PC-9 (cell line): ENCODE data around the gene SLC25A29. TPM values are rescaled to one million over a fixed set of nuclear protein-coding genes. Genes with fewer than 3 reads are reported as not detected.

Experiments used
- BruUV-seq: library from RNA; stranded (reverse); fragments of 400-500 nt; replicated peaks from 2 replicates; lab custom pipeline; 2021; lab: Mats Ljungman, UMichigan
- CTCF ChIA-PET: fragments of 300-600 bp; sonication (Branson Sonifier 250); formaldehyde crosslinking; loops from one replicate; lab custom pipeline; 2022; ENCODE audit warnings: antibody characterized with exemption; lab: Charles Lee
- POLR2A ChIA-PET: fragments of 300-600 bp; sonication (Branson Sonifier 250); formaldehyde crosslinking; loops from one replicate; lab custom pipeline; 2022; ENCODE audit warnings: antibody characterized with exemption; ENCODE audit not compliant: unreplicated experiment; lab: Charles Lee
- DNase-seq, 2 experiments: peaks; one replicate each; pipeline versions ENCODE4 v3.0.0 to v3.0.0-alpha.2; 2015 to 2022; ENCODE audit warnings: mixed read lengths in 1 of 2
- H2AFZ ChIP-seq: fragments of 200-600 bp; sonication (generic); 2 replicates; pipeline ENCODE4 v1.8.1; 2017; ENCODE audit warnings: antibody characterized with exemption
- H3F3A ChIP-seq: fragments of 200-600 bp; sonication (generic); 2 replicates; pipeline ENCODE4 v1.8.1; 2017; ENCODE audit warnings: antibody characterized with exemption, mild to moderate bottlenecking, low read depth; ENCODE audit not compliant: insufficient read depth
- H3K27ac ChIP-seq: fragments of 200-600 bp; sonication (generic); 2 replicates; pipeline ENCODE4 v1.6.1; 2016; ENCODE audit warnings: mixed run types
- H3K27me3 ChIP-seq: fragments of 200-600 bp; sonication (generic); 2 replicates; pipeline ENCODE4 v1.6.1; 2016; ENCODE audit warnings: low read depth, mixed run types; ENCODE audit not compliant: insufficient read depth
- H3K36me3 ChIP-seq: fragments of 200-600 bp; sonication (generic); 2 replicates; pipeline ENCODE4 v1.6.1; 2016; ENCODE audit warnings: low read depth, mixed run types
- H3K4me1 ChIP-seq: fragments of 200-600 bp; sonication (generic); replicated peaks from 2 replicates; pipeline ENCODE4 v1.6.1; 2016; ENCODE audit warnings: mixed run types; ENCODE audit not compliant: insufficient read depth
- H3K4me2 ChIP-seq: fragments of 200-600 bp; sonication (generic); 2 replicates; pipeline ENCODE4 v1.6.1; 2017; ENCODE audit warnings: mixed run types
- H3K4me3 ChIP-seq: fragments of 200-600 bp; sonication (generic); 2 replicates; pipeline ENCODE4 v1.6.1; 2016; ENCODE audit warnings: mixed run types
- H3K79me2 ChIP-seq: fragments of 200-600 bp; sonication (generic); 2 replicates; pipeline ENCODE4 v1.6.1; 2017; ENCODE audit warnings: low read depth, mixed run types
- H3K9me2 ChIP-seq: fragments of 200-600 bp; sonication (generic); 2 replicates; pipeline ENCODE4 v1.8.1; 2017; ENCODE audit warnings: mild to moderate bottlenecking; ENCODE audit not compliant: insufficient read depth
- H3K9me3 ChIP-seq: fragments of 200-600 bp; sonication (generic); 2 replicates; pipeline ENCODE4 v1.8.1; 2016; ENCODE audit warnings: low read depth; ENCODE audit not compliant: insufficient read depth
- H4K20me1 ChIP-seq: fragments of 200-600 bp; sonication (generic); 2 replicates; pipeline ENCODE4 v1.8.1; 2017; ENCODE audit not compliant: insufficient read depth
- CTCF ChIP-seq: fragments of 200-600 bp; sonication (generic); conservative IDR thresholded peaks from 2 replicates; pipeline ENCODE4 v1.6.1; 2017; ENCODE audit warnings: mixed run types, antibody characterized with exemption, mild to moderate bottlenecking, moderate library complexity
- EZH2 ChIP-seq: fragments of 200-600 bp; sonication (generic); IDR thresholded peaks from 2 replicates; pipeline ENCODE4 v1.8.0; 2017; ENCODE audit warnings: antibody characterized with exemption, low read depth
- intact Hi-C: fragments of 100-400 bp; cut with micrococcal nuclease; formaldehyde crosslinking; loops from one replicate; pipeline ENCODE4 v1.10.0; 2022; ENCODE audit not compliant: unreplicated experiment
- microRNA-seq: library from miRNA; unstranded; fragments of <30 nt; microRNA quantifications from one replicate; pipeline ENCODE4 v1.2.0, GENCODE V29; 2021; ENCODE audit warnings: borderline number of aligned reads, borderline replicate concordance
- total RNA-seq: library from RNA; stranded (reverse); gene quantifications from 2 replicates; pipeline ENCODE4 v1.2.3, GENCODE V29; 2021

Gene SLC25A29
- total RNA-seq, 1 experiment from 2014 or later = 6.9 TPM

GRCh38 chr14:100246809-100247428, 59.3 kb downstream of the SLC25A29 start:
- Histone ChIP-seq H3K27me3 (no peaks in the 10 kb centered on the region), H3K4me1 (peaks cover 2% of the 10 kb centered on the region; the same call in 1 of the 2 replicates), H3K4me2 (no peak overlapping the region), H3K27ac (no peak overlapping the region), H3K36me3 (no peaks in the 10 kb centered on the region), H3K9me3 (no peaks in the 10 kb centered on the region), H3K4me3 (no peak overlapping the region), H3F3A (peaks cover 19% of the 10 kb centered on the region; the same call in 1 of the 2 replicates), H3K9me2 (no peaks in the 10 kb centered on the region), H2AFZ (no peak overlapping the region), H3K79me2 (peaks cover 99% of the 10 kb centered on the region), H4K20me1 (peaks cover 92% of the 10 kb centered on the region)
- TF ChIP-seq EZH2 = no peak
- peak; percentile 64 for TF ChIP-seq CTCF
- DNase-seq = peak in 1 of 2 experiments; percentile 42
- intact Hi-C loops = loop anchor here (10.0 kb wide), 1 partner anchor 128 kb away; the partner anchor contains the start of gene WDR25
- BruUV-seq = no TSS peak
- ChIA-PET CTCF (interaction anchor here (0.6 kb wide), 2 partner anchors 51 to 151 kb away, joined by 3 to 5 read pairs; no protein-coding TSS in a partner anchor), POLR2A (no interaction called here)

- ChIA-PET POLR2A (no interaction called here), CTCF (no interaction called here)
- intact Hi-C loops = loop anchor here (10.0 kb wide), 1 partner anchor 132 kb away; the partner anchor contains the start of gene WDR25
- no TSS peak for BruUV-seq
- TF ChIP-seq EZH2 (no peak), CTCF (no peak)
- Histone ChIP-seq H3K9me3 (no peaks in the 10 kb centered on the region), H3K36me3 (no peaks in the 10 kb centered on the region), H3K4me3 (no peak overlapping the region), H2AFZ (no peak overlapping the region), H3K4me2 (no peak overlapping the region), H4K20me1 (peaks cover 70% of the 10 kb centered on the region), H3K9me2 (no peaks in the 10 kb centered on the region), H3K27me3 (no peaks in the 10 kb centered on the region), H3K27ac (no peak overlapping the region), H3F3A (peaks cover 20% of the 10 kb centered on the region; the same call in 1 of the 2 replicates), H3K4me1 (peaks cover 7% of the 10 kb centered on the region; the same call in 1 of the 2 replicates), H3K79me2 (peaks cover 84% of the 10 kb centered on the region)
- DNase-seq = no peak
These were observed 63.2 kb downstream of the SLC25A29 start for GRCh38 chr14:100243020-100243419.

GRCh38 chr14:100241279-100241678, 65.0 kb downstream of the SLC25A29 start:
- ChIA-PET POLR2A (interaction anchor here (0.7 kb wide), 1 partner anchor 27 kb away, joined by 3 read pairs; no protein-coding TSS in a partner anchor), CTCF (no interaction called here)
- no peak for TF ChIP-seq CTCF
- TF ChIP-seq EZH2 = no peak
- Histone ChIP-seq H3K79me2 (peaks cover 84% of the 10 kb centered on the region), H3K27me3 (no peaks in the 10 kb centered on the region), H3K9me3 (no peaks in the 10 kb centered on the region), H3K4me2 (peak overlapping the region; percentile 94), H3K27ac (peak overlapping the region; percentile 59; the same call in 1 of the 2 replicates), H3K4me3 (peak overlapping the region; percentile 68), H3K36me3 (no peaks in the 10 kb centered on the region), H3K4me1 (peaks cover 19% of the 10 kb centered on the region), H4K20me1 (peaks cover 65% of the 10 kb centered on the region), H2AFZ (no peak overlapping the region), H3F3A (peaks cover 12% of the 10 kb centered on the region; the same call in 1 of the 2 replicates), H3K9me2 (no peaks in the 10 kb centered on the region)
- no peak for DNase-seq
- intact Hi-C loops = loop anchor here (10.0 kb wide), 1 partner anchor 134 kb away; the partner anchor contains the start of gene WDR25
- no TSS peak for BruUV-seq

Small RNA genes lying within 50 kb of the gene (microRNA-seq; reads per million reads assigned to microRNA genes)
- 26.3 reads per million, percentile 35 among the genes with 10 or more reads in this experiment for gene MIR345
- gene MIR6764 = not detected

Other genes starting within 250 kb of the SLC25A29 start
- 4.9 and 5.9 TPM in 2 replicates for gene EVL, start 241.0 kb downstream of the SLC25A29 start, total RNA-seq
- gene DEGS2, start 146.8 kb downstream of the SLC25A29 start, total RNA-seq = 0.11 and 0.15 TPM in 2 replicates
- 32.3 and 35.8 TPM in 2 replicates for gene YY1, start 67.3 kb downstream of the SLC25A29 start, total RNA-seq
- not detected in 2 replicates for gene SLC25A47, start 16.9 kb upstream of the SLC25A29 start, total RNA-seq
- gene WDR25, start 70.0 kb upstream of the SLC25A29 start, total RNA-seq = 2.4 and 4.4 TPM in 2 replicates